ENCODE measurements around the gene ZNF573.

Gene ZNF573

GRCh38 chr19:37695144-37695899 is 84.1 kb downstream of the ZNF573 start:
- DNase-seq (ENCODE audit: low read depth) = no peak

GRCh38 chr19:37692956-37693620 is 86.3 kb downstream of the ZNF573 start:
- DNase-seq (ENCODE audit: low read depth) = no peak

GRCh38 chr19:37691881-37692504 is 87.4 kb downstream of the ZNF573 start:
- DNase-seq (ENCODE audit: low read depth) = peak; percentile 70

All from EH (cell line).